Activated CD4-positive, alpha-beta memory T cell treated with anti-CD3 and anti-CD28 coated beads, Interleukin-2, amount 10 ng/mL, durations not matched to agents 7 days and 5 days (primary cell): Measurements from ENCODE around the gene PKIB. TPM values are rescaled to one million over a fixed set of nuclear protein-coding genes. Genes with fewer than 3 reads are reported as not detected.
"Not testable (repeated sequence)": the region's sequence is repeated elsewhere in the genome, so short reads cannot be mapped to it uniquely, and the experiment has no call there.

Experiments
- CTCF ChIA-PET: fragments of 350-600 bp; sonication (Branson Sonifier 250); formaldehyde crosslinking; loops from one replicate; lab custom pipeline; 2021; ENCODE audit warnings: antibody characterized with exemption, inconsistent platforms; lab: Charles Lee
- POLR2A ChIA-PET: fragments of 350-600 bp; sonication (Branson Sonifier 250); formaldehyde crosslinking; loops from one replicate; lab custom pipeline; 2021; ENCODE audit warnings: antibody characterized with exemption; lab: Charles Lee
- DNase-seq: peaks from one replicate; pipeline ENCODE4 v3.0.0-alpha.2; 2020
- H3K27ac Mint-ChIP-seq: one replicate; pipeline ENCODE4 v1.8.0; 2021; ENCODE audit warnings: mild to moderate bottlenecking, mixed read lengths
- H3K27me3 Mint-ChIP-seq: one replicate; pipeline ENCODE4 v1.8.0; 2021; ENCODE audit warnings: mixed read lengths
- H3K36me3 Mint-ChIP-seq: one replicate; pipeline ENCODE4 v1.8.0; 2021; ENCODE audit warnings: low read depth, mixed read lengths
- H3K4me1 Mint-ChIP-seq: one replicate; pipeline ENCODE4 v1.8.0; 2021; ENCODE audit warnings: mixed read lengths
- H3K4me3 Mint-ChIP-seq: one replicate; pipeline ENCODE4 v1.8.0; 2021; ENCODE audit warnings: mild to moderate bottlenecking, mixed read lengths
- H3K9me3 Mint-ChIP-seq: one replicate; pipeline ENCODE4 v1.8.0; 2021; ENCODE audit warnings: mixed read lengths
- total RNA-seq, 2 experiments: library from RNA; stranded (reverse); gene quantifications; one replicate each; pipeline ENCODE4 v1.2.3, GENCODE V29; 2021

Gene PKIB
- total RNA-seq, 2 experiments from 2014 or later = 0.65 to 0.86 TPM

DNA sequence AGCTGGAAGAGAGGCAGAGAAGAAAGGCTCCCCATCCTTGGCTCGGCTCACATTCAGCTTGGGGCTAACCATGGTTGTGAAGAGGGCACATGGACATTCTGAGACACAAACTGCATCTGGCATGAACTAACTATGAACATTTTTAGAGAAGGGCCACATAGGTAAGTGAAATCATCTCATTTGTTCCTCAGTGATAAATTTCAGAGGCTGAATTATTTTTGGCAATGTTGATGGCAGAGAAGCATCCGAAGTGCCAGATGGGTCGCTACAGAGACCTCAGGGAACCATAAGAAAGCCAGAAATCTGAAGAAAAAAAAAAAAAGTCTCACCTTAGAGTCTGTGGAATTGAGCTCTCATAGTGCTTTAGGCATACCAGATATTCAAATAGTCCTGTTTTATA is 120.1 kb downstream of the PKIB start:
- ChIA-PET POLR2A (no interaction called here), CTCF (interaction anchor here (4.8 kb wide), 1 partner anchor 109 kb away, joined by 40 read pairs; no protein-coding TSS in a partner anchor)
- Mint-ChIP-seq H3K27ac (no peak overlapping the region), H3K36me3 (no peaks in the 10 kb centered on the region), H3K4me1 (no peaks in the 10 kb centered on the region), H3K9me3 (no peaks in the 10 kb centered on the region), H3K4me3 (no peak overlapping the region), H3K27me3 (peaks cover 6% of the 10 kb centered on the region)
- DNase-seq = no peak

DNA sequence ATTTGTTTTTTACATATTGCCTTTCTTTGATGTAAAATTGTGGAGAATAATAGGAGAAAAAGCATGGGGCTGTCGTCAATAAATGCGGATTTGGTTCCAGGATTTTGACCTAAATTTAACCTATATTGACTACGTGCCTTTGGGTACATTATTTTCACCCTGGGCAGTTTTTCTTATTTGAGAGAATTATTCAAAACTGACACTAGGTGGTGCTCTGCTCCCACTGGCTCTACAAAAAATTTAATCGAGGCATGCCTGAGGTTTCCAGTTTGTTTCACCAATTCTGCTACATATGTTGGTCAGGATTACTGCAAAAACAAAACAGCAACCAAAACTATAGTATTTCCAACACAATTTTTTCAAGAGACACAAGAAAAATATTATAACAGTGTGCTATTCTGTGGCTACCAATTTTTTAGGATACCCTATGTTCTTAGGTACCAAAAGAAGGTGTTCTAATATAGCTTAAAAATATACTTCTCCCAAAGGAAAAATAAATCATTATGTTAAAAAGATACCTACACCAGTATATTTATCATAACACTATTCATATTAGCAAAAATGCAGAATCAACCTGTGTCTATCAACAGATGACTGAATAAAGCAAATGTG is 120.7 kb downstream of the PKIB start:
- H3K27me3 Mint-ChIP-seq = peaks cover 6% of the 10 kb centered on the region
- no peak for DNase-seq
- CTCF ChIA-PET = interaction anchor here (1.2 to 4.8 kb wide), 4 partner anchors 14 to 108 kb away, joined by 3 to 40 read pairs (median 4); no protein-coding TSS in a partner anchor

DNA sequence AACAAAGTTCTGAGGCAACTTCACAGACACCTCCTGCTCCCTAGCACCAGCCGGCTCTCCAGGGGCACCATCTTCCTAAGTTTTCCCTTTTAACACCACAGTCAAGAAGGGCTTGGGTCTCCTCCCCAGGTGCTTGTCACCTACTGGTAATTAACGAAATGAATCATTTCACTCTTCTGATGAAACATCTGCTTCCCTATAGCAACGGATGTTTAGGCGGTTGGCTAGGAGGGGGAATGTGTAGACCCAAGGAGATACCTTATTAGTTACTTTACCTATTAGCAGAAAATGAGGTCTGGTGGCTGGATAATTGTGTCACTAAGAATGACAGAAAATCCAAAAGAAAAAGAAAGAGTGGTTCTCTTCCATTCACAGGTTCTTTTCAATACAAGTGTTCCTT is 123.1 kb downstream of the PKIB start:
- CTCF ChIA-PET = interaction anchor here (4.8 kb wide), 1 partner anchor 106 kb away, joined by 40 read pairs; no protein-coding TSS in a partner anchor
- Mint-ChIP-seq H3K27ac (no peak overlapping the region), H3K4me3 (no peak overlapping the region)

More for the DNA sequence above, 120.7 kb downstream of the PKIB start:
- Mint-ChIP-seq H3K36me3 (no peaks in the 10 kb centered on the region), H3K4me1 (no peaks in the 10 kb centered on the region), H3K9me3 (no peaks in the 10 kb centered on the region), H3K27ac (no peak overlapping the region), H3K4me3 (no peak overlapping the region)
- POLR2A ChIA-PET = no interaction called here

DNA sequence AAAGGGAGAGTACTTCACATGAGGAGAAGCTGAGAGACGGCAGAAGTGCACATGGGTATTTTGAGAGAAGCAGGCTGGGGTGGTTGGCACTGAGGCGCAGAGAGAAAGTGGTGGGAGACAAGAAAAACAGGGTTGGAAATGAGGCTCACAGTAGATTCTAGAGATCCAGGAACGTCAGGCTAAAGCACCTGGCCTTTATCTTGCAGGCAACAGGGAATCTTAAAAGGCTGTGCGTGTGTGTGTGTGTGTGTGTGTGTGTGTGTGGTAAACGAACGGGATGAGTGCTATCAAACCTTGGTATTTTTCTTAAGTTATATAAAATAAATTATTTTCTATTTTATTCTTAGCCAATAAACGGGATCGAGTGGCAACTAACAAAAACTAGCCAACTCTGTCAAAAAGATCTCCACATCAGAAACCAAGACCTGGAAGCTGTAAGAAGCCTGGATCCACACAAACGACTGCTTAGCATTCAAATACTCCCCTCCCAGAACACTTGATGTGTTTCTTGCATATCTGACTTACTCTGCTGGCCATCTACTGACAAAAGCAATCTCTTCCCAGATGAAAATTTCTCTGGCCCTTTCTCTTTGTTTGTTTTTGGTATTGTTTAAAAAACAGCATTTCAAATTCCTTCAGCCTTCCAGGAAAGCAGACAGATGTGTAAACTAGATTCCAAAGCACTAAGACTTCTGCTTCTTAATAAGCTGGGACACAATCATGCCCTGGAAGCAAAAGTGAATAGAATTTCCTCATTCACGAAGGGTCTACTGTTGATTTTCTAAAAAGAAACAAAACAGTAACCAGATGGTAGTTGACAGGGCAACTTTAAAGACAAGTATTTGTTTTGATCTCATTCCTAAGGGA is 124.6 kb downstream of the PKIB start:
- Mint-ChIP-seq H3K9me3 (no peaks in the 10 kb centered on the region), H3K27me3 (peaks cover 6% of the 10 kb centered on the region), H3K4me3 (no peak overlapping the region), H3K36me3 (no peaks in the 10 kb centered on the region), H3K4me1 (no peaks in the 10 kb centered on the region), H3K27ac (no peak overlapping the region)
- DNase-seq = no peak
- CTCF ChIA-PET = no interaction called here
- POLR2A ChIA-PET = no interaction called here

More for the DNA sequence above, 123.1 kb downstream of the PKIB start:
- POLR2A ChIA-PET = no interaction called here
- Mint-ChIP-seq H3K36me3 (no peaks in the 10 kb centered on the region), H3K4me1 (no peaks in the 10 kb centered on the region), H3K9me3 (no peaks in the 10 kb centered on the region), H3K27me3 (peaks cover 6% of the 10 kb centered on the region)
- DNase-seq = no peak

DNA sequence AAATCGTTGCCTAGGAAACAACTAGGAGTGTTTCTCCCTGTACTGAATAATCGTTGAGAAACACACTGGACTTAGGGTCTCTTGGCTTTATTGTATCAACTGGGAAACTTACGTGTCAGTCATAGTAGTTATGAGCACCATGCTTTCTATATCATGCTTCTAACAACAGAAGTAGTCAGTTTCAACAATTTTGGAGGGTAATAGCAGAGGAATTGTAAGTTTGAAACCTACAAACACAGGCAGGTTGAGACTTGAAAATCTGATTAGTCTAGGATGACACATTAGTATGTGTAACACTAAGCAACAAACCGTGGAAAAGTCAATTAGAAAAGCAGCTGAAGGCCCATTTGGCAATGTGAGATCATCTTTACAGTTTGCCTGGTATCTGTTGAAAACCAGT is 125.4 kb downstream of the PKIB start:
- CTCF ChIA-PET = no interaction called here
- H3K4me3 Mint-ChIP-seq = no peak overlapping the region
- no peaks in the 10 kb centered on the region for H3K9me3 Mint-ChIP-seq
- H3K27ac Mint-ChIP-seq = no peak overlapping the region
- DNase-seq = no peak
- POLR2A ChIA-PET = no interaction called here
- no peaks in the 10 kb centered on the region for H3K36me3 Mint-ChIP-seq
- peaks cover 6% of the 10 kb centered on the region for H3K27me3 Mint-ChIP-seq
- H3K4me1 Mint-ChIP-seq = no peaks in the 10 kb centered on the region

DNA sequence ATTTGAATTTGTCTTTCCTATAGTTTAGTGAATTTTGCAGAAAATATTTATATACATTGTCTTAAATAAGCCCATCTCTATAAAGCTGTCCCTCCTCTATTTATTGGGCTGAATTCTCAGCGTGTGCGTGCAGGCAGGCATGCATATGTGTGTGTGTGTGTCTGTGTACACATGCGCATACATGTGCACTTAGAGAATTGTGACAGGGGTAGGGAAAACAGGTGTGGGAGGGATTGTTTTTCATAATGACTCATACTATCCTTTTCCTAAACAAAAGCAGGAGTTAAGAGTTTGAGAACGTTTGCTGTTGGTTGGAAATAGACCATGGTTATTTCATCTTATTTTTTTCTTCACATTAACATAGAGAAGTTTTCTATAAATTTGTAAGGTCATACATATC is 126.0 kb downstream of the PKIB start:
- POLR2A ChIA-PET = no interaction called here
- H3K27me3 Mint-ChIP-seq = peaks cover 6% of the 10 kb centered on the region
- CTCF ChIA-PET = no interaction called here

DNA sequence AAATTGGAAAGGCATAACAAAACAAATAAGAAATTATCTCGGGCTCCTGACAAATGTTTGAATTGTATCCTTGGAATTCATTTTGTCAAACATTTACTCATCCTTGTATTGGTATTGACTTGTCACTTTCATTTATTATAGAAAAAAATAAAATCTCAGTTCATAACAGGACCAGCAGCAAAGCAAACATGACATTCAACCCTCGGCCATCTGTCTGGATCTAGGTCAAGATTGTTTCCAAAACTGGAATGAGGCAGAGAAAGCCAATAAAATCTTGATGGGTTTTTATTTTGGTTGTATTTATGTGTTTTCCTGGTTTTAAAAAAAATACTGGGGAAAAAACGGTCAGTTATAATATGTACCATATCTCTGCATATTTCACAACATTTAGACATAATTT is 126.4 kb downstream of the PKIB start:
- Mint-ChIP-seq H3K27me3 (peaks cover 6% of the 10 kb centered on the region), H3K4me1 (no peaks in the 10 kb centered on the region), H3K4me3 (no peak overlapping the region), H3K36me3 (no peaks in the 10 kb centered on the region), H3K9me3 (no peaks in the 10 kb centered on the region), H3K27ac (no peak overlapping the region)
- CTCF ChIA-PET = no interaction called here
- POLR2A ChIA-PET = no interaction called here
- no peak for DNase-seq

More for the DNA sequence above, 126.0 kb downstream of the PKIB start:
- DNase-seq = no peak
- H3K27ac Mint-ChIP-seq = no peak overlapping the region
- H3K9me3 Mint-ChIP-seq = no peaks in the 10 kb centered on the region
- H3K4me3 Mint-ChIP-seq = no peak overlapping the region
- no peaks in the 10 kb centered on the region for H3K4me1 Mint-ChIP-seq
- H3K36me3 Mint-ChIP-seq = no peaks in the 10 kb centered on the region

DNA sequence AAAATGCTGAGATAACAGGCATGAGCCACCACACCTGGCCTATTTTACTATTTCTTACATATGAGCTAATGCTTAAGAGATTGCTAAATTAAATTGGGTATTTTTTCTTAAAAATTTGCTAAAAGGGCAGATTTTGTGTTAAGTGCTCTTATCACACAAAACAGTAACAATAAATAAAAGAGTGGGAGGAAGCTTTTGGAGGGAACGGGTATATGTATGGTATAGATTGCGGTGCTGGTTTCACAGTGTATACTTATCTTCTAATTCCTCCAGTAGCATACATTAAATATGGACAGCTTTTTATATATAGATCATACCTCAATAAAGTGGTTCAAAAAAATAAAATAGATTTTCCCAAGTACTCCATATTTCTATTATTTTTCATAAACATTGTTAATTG is 129.9 kb downstream of the PKIB start:
- no peaks in the 10 kb centered on the region for H3K9me3 Mint-ChIP-seq
- no peak overlapping the region for H3K4me3 Mint-ChIP-seq
- DNase-seq = no peak
- no peaks in the 10 kb centered on the region for H3K4me1 Mint-ChIP-seq
- ChIA-PET CTCF (no interaction called here), POLR2A (no interaction called here)
- no peaks in the 10 kb centered on the region for H3K27me3 Mint-ChIP-seq
- H3K36me3 Mint-ChIP-seq = no peaks in the 10 kb centered on the region
- no peak overlapping the region for H3K27ac Mint-ChIP-seq

DNA sequence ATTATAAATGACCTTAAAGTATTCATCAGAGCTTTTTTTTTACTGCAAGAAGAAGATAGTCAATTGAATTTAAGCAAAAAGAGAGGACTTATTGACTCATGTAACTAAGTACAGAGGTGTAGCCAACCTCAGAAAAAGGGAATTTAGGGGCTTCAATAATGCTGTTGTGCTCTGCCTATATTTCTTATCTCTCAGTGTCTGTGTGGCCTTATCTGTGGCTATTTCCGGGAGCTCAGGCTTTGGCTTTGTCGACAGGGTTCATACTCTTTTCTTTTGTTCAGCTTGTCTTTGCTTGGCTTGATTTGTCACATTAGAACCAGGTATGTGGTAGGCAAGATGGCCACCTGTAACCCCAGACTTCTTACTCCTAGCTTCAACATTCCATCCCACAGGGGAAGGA is 130.7 kb downstream of the PKIB start:
- H3K4me1 Mint-ChIP-seq = no peaks in the 10 kb centered on the region
- DNase-seq = no peak
- ChIA-PET CTCF (interaction anchor here (1.7 kb wide), 1 partner anchor 98 kb away, joined by 4 read pairs; no protein-coding TSS in a partner anchor), POLR2A (no interaction called here)
- H3K4me3 Mint-ChIP-seq = no peak overlapping the region
- no peaks in the 10 kb centered on the region for H3K9me3 Mint-ChIP-seq
- no peak overlapping the region for H3K27ac Mint-ChIP-seq
- no peaks in the 10 kb centered on the region for H3K27me3 Mint-ChIP-seq
- no peaks in the 10 kb centered on the region for H3K36me3 Mint-ChIP-seq

DNA sequence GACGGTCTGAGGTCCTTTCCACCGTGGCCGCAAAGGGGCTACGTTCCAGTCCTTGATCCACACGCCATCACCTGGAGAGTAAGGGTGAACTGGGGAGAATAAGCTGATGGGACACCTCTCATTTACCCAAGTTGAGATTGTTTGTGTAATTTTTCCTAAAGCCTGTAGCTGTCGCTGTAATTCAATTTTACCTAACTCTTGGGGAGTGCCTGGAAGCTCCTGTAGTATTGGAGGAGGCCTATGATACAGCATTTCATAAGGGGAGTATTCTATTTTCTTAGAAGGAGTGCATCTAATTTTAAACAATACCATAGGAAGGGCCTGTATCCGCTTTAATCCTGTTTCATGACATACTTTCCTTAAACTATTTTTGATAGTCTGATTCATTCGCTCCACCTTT is 134.0 kb downstream of the PKIB start:
- CTCF ChIA-PET = interaction anchor here (1.5 kb wide), 1 partner anchor 95 kb away, joined by 9 read pairs; no protein-coding TSS in a partner anchor
- H3K4me1 Mint-ChIP-seq, DNase-seq, POLR2A ChIA-PET, H3K27ac Mint-ChIP-seq, H3K27me3 Mint-ChIP-seq, H3K4me3 Mint-ChIP-seq, H3K36me3 Mint-ChIP-seq, H3K9me3 Mint-ChIP-seq: not testable (repeated sequence)

DNA sequence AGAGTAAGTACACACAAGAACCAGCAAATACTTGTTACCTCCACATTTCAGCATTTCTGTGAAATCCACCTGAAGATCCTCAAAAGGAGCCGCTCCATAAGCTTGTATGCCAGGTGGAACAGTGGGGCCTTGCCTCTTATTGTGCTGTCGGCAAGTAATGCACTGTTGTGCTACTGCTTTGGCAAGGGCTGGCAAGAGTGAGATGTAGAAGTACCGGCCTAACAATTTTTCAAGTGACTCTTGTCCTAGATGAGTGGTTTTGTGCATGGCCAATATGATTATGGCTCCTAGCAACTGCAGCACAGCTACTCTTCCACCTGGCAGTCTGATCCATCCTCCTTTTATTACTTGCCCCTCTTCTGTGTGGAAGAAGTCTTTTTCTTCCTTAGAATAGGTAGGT is 134.7 kb downstream of the PKIB start:
- H3K27ac Mint-ChIP-seq, H3K36me3 Mint-ChIP-seq, H3K9me3 Mint-ChIP-seq, H3K27me3 Mint-ChIP-seq, H3K4me1 Mint-ChIP-seq, POLR2A ChIA-PET, DNase-seq, H3K4me3 Mint-ChIP-seq: not testable (repeated sequence)
- CTCF ChIA-PET = interaction anchor here (1.3 to 1.5 kb wide), 2 partner anchors 45 to 94 kb away, joined by 4 to 9 read pairs; partner anchors contain the start of gene SMPDL3A

DNA sequence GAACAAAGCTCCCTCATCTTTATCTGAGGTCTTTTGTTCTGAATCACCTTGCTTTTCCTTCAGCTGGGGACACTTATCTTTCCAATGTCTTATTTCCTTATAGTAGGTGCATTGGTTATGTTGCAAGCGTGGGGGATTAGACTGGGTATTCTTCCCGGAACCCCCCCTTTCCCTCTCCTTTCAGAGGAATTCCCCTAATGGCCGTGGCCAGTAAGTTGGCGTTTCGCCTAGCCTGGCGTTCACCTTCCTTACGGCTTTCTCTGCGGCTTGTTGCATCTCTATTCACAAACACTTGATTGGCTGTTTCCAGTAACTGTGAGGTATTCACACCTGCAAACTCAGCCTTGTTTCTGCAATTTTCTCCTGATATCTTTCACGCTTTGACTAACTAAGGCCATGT is 136.5 kb downstream of the PKIB start:
- peaks cover 8% of the 10 kb centered on the region for H3K4me1 Mint-ChIP-seq
- no peak for DNase-seq
- no peaks in the 10 kb centered on the region for H3K27me3 Mint-ChIP-seq
- ChIA-PET CTCF (no interaction called here), POLR2A (no interaction called here)
- H3K36me3 Mint-ChIP-seq = no peaks in the 10 kb centered on the region
- H3K9me3 Mint-ChIP-seq = no peaks in the 10 kb centered on the region
- no peak overlapping the region for H3K27ac Mint-ChIP-seq
- H3K4me3 Mint-ChIP-seq = no peak overlapping the region

DNA sequence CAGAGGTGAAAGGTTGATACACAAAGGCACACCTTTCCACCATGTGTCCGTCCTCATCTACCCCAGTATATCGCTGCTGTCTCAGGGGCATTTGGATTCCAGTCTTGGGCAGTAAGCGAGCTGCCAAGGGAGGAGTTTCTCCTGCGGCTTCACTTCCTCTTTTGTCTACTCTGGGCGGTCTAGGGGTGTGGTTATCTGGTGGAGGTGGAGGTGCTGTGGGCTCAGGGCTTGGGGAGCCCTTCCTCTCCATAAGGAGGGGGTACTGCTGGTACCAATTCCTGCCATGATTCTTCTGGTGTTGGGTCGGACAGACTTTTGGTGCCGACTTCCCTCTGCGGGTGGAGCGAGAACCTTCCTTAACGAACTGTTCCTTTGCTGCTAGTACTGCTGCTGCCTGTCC is 137.4 kb downstream of the PKIB start:
- H3K4me1 Mint-ChIP-seq = peaks cover 10% of the 10 kb centered on the region
- no peak overlapping the region for H3K4me3 Mint-ChIP-seq
- no peaks in the 10 kb centered on the region for H3K9me3 Mint-ChIP-seq
- POLR2A ChIA-PET = no interaction called here
- no peaks in the 10 kb centered on the region for H3K27me3 Mint-ChIP-seq
- CTCF ChIA-PET = no interaction called here
- DNase-seq = no peak
- H3K36me3 Mint-ChIP-seq = no peaks in the 10 kb centered on the region
- no peak overlapping the region for H3K27ac Mint-ChIP-seq
